Hepatocyte (in vitro differentiated cells): ENCODE measurements around the gene SFT2D1.
"Not testable (repeated sequence)": the region's sequence is repeated elsewhere in the genome, so short reads cannot be mapped to it uniquely, and the experiment has no call there.

Experiments used
- EZH2 ChIP-seq: fragments of 200-600 bp; sonication (generic); IDR thresholded peaks from 2 replicates; pipeline ENCODE4 v1.6.1; 2016; ENCODE audit warnings: antibody characterized with exemption, mild to moderate bottlenecking, borderline replicate concordance
- TF ChIP-seq, protein P1 (sequence below): fragments of 200-600 bp; sonication (generic); IDR thresholded peaks from 2 replicates; pipeline ENCODE4 v1.5.1; 2016; ENCODE audit warnings: antibody characterized with exemption, mild to moderate bottlenecking; ENCODE audit not compliant: poor library complexity

DNA sequence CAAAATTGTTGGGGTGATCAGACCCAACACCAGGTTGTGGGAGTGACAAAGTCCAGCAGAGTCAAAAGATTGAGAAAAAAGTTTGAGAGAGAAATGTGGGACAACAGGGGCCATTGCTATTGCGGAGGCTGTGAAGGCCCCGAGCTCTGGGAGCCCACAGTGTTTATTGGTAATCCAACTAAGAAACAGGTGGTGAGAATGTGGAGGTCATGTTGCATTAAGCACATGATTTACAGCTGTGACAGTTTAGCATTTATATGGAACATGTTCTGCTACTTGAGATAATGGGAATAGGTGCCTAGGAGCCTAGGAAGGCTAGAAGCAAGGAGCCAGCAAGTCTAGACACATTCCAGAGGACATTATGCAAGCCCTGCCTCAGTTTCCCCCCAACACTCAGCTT is 2.6 kb upstream of the SFT2D1 start:
- TF ChIP-seq, protein P1, sequence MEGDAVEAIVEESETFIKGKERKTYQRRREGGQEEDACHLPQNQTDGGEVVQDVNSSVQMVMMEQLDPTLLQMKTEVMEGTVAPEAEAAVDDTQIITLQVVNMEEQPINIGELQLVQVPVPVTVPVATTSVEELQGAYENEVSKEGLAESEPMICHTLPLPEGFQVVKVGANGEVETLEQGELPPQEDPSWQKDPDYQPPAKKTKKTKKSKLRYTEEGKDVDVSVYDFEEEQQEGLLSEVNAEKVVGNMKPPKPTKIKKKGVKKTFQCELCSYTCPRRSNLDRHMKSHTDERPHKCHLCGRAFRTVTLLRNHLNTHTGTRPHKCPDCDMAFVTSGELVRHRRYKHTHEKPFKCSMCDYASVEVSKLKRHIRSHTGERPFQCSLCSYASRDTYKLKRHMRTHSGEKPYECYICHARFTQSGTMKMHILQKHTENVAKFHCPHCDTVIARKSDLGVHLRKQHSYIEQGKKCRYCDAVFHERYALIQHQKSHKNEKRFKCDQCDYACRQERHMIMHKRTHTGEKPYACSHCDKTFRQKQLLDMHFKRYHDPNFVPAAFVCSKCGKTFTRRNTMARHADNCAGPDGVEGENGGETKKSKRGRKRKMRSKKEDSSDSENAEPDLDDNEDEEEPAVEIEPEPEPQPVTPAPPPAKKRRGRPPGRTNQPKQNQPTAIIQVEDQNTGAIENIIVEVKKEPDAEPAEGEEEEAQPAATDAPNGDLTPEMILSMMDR, result not testable (repeated sequence)
- TF ChIP-seq EZH2, result not testable (repeated sequence)
